GM21515 (cell line): ENCODE data around the gene CACNA1A.
"Not testable (repeated sequence)": the region's sequence is repeated elsewhere in the genome, so short reads cannot be mapped to it uniquely, and the experiment has no call there.

Source experiments
- ATAC-seq: cut with Tn5 transposase; IDR thresholded peaks from one replicate; pipeline ENCODE4 v1.9.1; 2021; ENCODE audit not compliant: unreplicated experiment

The CACNA1A gene

DNA sequence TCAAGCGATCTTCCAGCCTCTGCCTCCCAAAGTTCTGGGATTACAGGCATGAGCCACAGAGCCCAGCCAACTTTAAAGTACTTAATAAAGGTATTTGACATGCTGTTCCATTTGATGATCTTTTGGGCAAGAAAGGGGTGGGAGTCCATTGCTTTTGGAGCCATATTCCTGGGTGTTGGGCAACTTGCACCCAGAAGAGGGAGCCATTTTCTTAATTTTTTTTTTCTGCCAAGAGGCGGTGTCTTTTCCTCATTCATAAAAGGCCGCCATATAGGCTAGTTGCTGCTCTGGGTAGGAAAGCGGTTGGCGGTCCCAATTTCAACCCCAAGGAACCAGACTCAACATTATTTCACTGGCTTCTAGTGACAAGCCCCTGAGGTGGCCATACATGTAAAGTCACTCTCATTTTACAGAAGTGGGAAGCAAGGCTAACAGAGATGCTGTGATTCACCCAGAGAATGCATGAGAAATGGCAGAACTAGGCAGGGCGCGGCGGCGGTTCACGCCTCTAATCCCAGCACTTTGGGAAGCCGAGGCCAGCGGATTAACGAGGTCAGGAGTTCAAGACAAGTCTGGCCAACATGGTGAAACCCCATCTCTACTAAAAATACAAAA, 139.6 kb downstream of the CACNA1A start:
- ATAC-seq: no peak

DNA sequence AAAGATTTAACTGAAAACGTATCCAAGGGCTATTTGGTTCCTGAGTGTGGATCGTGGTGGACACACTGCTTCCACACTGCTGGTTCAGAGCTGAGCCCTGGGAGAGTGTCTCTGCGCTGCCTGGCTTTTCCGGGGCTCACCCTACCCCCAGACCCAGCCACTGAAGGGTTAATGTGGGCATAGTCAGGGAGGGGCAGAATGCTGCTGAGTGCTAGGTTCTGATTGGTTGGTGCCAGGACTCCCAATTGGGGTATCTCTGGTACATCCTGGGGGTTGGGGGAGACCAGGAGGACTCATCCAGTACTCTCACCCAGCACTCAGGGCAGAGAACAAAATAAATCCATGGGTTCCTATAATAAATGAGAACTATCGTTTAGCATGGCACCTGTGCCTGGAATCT, 142.3 kb downstream of the CACNA1A start:
- no peak for ATAC-seq

DNA sequence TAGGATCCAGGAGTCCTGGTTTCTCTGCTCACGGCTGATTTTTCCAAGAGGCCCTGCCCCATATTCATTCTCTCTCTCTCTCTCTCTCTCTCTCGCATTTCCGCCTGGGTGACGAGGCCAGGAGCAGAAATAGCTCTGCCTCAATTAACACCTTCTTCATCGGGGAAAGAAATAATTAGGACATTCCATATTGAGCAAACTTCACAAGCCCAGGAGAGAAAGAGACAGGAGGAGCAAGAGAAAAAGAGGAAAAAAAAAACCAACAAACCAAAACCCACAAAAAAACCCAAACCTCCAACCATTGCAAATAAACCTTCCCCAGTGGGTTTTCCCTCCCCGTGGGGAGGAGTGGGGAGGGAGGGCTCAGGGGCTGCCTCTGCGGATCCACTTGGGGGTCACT, 143.0 kb downstream of the CACNA1A start:
- no peak for ATAC-seq

DNA sequence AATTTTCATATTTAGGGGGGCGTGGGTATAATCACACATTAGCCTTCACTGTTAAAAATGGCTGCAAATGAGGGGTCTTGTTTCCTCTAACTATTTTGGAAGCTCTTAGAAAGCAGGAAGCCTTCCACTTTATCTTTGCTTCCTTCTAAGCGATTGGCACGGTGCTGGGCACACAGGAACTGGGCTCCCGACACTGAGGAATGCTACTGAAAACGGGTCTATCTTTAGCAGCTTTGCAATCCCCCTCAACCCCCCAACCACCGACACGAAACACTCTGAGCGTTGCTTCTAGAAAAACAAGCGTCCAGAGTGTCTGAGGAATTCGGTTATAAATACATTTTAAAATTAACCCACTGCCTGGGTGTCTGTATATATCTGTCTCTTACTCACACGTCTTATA, 143.6 kb downstream of the CACNA1A start:
- ATAC-seq: no peak

DNA sequence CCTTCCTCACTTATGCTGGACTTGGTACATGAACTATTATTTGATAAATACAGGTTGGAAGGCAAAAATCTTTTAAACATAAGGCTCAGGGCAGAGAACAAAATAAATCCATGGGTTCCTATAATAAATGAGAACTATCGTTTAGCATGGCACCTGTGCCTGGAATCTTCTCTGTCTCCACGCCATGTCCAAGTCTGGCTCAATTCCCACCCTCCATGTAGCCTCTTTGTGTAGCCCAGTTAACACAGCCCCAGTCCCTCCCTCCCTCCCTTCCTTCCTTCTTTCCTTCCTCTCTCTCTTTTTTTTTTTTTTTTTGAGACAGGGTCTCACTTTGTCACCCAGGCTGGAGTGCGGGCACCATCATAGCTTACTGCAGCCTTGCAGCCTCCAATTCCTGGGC, 144.6 kb downstream of the CACNA1A start:
- not testable (repeated sequence) for ATAC-seq

DNA sequence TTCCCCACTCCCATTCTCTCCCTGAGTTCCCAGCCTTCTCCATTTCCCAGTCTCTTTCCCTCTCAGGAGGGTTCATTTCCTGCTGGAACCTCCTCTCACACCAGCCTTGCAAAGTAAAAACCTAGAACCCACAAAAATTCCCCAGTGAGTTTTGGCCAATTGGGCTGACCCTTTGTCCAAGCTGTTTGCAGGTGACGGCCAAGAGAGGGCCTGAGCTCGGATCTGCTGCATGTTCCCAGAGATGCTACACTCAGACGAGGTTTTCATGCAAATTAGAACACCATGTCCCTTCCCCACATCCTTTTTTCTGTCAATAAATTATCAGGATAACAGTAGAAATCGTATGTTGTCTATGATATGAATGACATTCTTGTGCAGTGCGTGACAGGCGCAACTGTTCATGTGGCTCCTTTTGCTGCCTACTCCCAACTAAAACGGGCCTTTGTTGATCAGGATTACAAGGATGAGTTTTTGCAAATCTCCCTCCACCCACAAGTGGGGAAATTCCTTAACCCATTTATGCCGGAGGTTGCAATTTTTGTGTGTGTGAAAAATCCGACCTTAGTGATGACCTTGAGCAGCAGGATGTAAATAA, 149.5 kb downstream of the CACNA1A start:
- ATAC-seq: no peak

DNA sequence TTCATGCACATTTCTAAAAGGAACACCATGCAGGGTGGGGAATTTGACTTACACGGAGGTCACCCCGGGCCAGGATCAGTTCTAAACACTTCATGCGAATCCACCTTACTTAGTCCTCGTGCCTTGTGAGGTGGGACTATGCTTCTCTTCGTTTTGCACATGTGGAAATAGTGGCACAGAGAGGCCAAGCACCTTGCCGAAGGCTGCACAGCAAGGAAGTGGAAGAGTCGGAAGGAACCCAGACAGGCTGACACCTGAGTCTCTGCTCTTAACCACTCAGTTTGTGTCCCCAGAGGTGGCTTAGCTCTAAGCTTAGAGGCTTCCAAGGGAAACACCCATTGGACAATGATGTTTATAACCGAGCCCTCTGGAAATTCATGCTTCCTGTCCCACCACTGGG, 150.1 kb downstream of the CACNA1A start:
- ATAC-seq: no peak

DNA sequence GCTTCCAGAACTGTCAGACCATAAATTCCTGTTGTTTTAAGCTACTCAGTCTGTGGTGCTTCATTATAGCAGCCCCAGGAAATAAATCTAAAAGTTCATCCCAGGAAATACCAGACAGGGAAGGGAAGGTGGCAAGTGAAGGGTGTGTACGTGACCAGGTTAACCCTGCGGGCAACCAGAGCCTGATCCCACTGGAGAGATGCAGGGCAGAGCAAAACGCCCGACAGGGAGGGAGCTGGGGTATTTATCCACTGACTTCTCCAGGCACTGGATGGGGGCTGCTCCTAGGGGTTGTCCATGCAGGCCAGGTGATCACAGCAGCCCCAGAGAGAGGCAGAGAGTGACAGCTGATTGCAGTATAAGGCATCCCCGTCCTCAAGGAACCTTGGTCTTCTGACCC, 150.9 kb downstream of the CACNA1A start:
- no peak for ATAC-seq

DNA sequence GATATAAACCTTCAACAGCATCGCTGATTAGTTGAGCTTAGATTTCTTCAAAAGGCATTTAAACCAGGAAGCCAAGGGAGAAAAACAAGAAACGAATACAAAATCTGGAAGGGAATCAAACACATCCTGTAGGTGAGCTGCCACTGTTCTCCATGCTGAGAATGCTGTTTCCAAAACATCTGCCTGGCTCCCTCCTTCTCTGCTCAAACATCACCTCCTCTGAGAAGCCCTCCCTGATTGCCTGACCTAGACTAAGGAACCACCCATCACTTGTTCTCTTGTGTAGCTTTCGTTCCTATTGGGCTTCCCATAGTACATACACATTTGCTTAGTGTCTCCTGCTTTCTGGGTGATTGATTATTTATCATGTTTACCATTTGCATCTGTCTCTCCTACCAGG, 152.7 kb downstream of the CACNA1A start:
- no peak for ATAC-seq

DNA sequence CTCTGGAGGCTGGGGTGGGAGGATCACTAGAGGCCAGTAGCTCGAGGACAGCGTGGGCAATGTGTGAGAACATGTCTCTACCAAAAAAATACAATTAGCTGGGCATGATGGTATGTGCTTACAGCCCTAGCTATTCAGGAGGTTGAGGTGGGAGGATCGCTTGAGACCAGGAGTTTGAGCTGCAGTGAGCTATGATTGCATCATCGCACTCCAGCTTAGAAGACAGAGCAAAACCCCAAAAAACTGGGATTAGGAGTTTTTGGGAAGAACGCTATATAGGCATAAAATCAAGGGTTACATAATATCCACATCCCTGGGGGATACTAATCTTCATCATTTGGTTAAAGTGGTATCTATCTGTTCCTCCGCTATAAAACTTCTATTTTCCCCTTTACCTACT, 155.5 kb downstream of the CACNA1A start:
- ATAC-seq: no peak

DNA sequence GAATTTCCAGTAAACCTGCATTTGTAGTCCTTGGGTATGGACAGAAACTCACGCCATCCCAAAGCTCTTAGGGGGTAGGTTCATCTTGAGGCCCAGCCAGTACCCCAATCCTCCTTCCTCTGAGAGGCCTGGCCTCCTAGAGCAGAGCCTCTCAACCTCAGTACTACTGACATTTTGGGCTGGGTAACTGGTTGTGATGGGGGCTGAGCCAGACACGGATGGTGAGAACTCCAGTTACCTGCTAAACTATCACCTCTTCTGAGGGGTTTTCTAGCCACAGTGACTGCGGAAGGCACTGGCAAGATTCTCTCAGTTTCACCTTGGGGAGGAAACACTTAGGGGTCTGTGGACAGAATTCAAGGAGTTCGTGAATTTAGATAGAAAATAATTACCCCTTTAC, 156.2 kb downstream of the CACNA1A start:
- ATAC-seq: no peak

DNA sequence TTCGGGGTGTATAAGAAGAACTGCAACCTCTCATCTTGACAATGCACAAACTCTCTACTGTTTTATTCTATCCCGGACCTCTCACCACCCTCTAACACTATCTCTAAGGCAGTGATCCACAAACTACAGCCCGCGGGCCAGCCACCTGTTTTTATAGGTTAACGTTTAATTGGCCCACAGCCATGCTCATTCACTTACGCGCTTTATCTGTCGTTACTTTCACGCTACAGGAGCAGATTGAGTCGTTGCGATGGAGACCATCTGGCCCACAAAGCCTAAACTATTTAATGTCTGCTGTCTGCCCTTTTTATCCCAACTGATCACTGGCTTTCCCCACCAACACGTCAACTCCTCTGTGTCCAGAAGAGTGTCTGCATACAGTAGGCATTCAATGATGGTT, 158.9 kb downstream of the CACNA1A start:
- no peak for ATAC-seq

DNA sequence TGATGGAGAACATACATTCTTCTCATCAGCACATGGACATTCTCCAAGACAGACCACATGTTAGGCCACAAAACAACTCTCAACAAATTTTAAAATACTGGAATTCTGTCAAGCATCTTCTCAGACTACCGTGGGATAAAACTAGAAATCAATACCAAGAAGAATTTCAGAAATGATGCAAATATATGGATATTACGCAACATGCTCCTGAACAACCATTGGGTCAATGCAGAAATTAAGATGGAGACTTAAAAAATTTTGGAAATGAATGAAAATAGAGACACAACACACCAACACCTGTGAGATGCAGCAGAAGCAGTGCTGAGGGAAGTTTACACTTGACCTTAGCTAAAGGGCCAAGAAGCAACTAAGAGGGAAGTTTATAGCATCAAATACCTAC, 162.8 kb downstream of the CACNA1A start:
- ATAC-seq: no peak

DNA sequence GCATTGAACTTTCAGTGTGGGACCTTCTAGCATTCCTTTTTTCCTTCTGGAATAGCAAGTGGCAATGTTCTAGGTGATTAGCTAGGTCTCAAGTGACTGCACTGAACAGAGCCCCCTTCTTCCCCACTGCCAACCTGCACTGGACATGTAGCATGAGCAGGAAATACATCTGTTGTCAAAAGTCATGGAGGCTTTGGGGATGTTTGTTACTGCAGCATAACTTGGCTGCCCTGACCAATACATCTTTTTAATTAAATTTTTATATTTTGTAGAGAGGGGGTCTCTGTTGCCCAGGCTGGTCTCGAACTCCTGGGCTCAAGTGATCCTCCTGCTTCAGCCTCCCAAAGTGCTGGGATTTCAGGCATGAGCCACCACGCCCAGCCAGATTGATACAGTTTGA, 163.6 kb downstream of the CACNA1A start:
- no peak for ATAC-seq

DNA sequence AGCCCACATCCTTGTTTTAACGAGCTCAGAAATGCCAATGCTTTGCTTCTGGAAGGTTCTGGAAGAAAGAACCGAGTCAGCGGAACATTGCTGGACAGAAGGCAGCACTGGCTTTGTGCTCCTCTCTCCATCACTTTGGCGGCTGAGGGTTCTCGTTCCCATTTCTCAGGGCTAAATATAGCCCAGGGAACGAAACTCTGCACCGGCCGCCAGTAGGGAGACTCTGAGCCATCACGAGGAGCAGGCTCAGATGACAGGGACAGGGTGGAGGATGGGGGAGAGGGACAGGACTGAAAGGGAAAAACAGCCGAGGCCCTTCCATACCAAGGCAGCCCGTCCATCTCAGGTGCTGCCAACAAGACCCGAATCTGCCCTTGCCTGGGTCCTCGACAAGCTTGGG, 166.4 kb downstream of the CACNA1A start:
- ATAC-seq: no peak

DNA sequence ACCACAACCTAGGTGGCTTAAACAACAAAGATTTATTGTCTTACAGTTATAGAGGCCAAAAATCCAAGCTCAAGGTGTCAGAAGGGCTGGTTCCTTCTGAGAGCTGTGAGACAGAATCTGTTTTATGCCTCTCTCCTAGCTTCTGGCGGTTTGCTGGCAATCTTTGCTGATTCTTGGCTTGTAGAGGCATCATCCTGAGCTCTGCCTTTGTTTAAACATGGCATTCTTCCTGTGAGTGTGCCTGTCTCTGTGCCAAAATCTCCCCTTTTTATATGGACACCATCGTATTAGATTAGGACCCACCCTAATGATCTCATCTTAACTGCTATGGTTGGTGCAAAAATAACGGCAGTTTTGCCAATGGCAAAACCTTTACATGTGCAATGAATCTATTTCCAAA, 169.1 kb downstream of the CACNA1A start:
- ATAC-seq: no peak

DNA sequence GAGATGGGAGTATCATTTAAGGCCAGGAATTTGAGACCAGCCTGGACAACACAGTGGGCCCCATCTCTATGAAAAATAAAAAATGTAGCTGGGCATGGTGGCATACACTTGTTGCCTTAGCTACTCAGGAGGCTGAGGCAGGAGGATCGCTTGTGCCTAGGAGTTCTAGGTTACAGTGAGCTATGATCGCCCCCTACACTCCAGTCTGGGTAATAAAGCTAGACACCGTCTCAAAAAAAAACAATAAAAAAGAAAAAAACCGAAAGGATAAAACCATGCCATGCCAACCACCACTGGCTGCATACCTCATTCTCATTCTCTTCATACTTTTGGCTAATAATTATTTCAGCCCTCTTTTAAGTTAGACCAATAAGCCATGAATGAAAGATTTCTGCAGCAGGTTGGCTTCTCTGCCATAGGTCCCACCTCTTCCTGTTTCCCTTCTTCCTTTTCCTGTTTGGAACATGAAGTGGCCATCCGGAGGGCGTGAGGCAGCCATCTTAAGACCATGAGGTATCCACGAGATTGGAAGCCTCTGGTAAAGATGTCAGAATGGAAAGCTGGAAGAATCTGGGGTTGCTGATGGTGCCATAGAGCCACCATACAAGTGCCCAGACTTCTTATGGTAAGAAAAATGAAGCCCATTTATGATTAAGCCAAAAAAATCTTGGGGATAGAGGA, 171.3 kb downstream of the CACNA1A start:
- ATAC-seq: no peak

DNA sequence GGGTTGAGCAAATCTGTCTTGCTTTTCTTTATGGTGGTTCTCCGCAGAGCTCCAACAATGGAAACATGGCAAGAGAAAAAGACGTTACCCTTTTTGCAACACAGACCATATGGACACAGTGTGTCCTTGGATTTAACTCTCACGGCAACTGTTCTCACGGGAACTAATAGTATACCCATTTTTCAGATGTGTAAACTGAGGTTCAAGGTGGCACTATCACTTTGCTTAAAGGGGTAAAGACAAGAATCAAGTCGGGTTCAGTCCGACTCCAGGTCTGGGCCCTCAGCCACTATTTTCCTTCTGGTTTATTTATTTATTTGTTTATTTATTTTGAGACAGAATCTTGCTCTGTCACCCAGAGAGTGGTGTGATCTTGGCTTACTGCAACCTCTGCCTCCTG, 176.0 kb downstream of the CACNA1A start:
- ATAC-seq: no peak

DNA sequence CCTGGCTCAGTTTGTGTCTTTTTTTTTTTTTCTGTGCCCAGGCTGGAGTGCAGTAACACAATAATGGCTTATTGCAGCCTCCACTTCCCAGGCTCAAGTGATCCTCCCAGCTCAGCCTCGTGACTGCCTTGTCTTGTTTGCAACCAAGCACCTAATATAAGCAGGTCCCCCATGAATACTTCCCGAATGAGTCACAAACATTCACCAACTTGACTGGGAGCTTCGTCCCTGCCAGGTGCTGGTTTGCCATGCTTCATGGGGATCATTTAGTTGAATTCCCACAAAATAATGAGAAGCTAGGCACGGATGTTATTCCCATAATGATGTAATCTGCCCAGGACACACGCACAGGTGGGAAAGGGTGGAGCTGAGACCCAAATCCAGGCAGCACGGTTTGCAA, 176.5 kb downstream of the CACNA1A start:
- ATAC-seq: no peak

DNA sequence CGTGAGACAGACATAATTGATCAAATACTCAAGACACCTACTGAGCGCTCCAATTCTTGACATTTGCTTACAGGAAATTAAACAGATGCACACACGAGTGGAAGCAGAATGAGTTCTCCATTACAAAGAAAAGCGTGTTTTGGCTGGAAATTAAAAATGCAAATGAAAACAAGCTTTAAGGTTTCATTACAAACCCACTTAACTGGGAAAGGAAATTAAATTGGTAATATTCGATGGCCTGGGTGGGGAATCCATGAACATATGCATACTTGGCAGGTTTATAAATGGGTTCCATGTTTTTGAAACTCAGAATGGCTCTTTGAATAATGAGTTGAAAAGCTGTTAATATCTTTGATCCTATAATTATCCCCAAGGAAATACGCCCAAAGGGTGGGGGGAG, 178.0 kb downstream of the CACNA1A start:
- ATAC-seq: no peak

DNA sequence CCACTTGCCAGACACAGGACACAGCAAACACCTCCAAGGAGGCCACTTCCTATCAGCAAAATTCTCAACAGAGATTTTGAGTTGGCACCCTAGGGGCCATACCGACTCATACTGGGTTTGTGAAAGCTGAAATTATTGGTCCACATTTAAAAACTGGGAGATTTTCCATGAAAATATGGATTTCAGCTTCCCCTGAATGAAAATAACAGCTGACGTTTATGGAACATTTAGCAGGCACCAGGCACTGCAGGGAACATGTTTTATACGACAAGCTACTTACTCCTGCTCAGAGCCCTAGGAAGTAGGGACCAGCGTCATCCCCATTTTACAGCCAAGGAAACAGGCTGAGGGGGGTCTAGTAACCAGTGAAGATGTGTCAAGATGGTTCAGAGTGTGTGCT, 186.8 kb downstream of the CACNA1A start:
- ATAC-seq: no peak

DNA sequence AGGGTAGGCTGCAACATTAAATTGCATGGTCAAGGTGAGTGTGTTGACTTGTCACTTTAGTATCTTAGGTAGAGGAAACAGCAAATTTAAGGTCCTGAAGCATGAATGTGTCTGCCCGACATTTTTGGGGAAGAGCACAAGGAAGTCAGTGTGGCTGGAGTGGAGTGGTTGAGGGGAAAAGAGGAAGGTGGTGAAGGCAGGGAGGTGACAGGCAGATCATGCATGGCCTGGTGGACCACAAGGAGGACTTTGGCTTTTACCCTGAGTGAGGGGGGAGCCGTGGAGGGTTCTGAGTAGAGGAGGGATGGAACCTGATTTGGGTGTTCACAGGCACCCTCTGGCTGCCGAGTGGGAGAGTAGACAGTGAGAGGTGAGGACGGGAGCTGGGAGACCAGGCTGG, 188.1 kb downstream of the CACNA1A start:
- no peak for ATAC-seq

DNA sequence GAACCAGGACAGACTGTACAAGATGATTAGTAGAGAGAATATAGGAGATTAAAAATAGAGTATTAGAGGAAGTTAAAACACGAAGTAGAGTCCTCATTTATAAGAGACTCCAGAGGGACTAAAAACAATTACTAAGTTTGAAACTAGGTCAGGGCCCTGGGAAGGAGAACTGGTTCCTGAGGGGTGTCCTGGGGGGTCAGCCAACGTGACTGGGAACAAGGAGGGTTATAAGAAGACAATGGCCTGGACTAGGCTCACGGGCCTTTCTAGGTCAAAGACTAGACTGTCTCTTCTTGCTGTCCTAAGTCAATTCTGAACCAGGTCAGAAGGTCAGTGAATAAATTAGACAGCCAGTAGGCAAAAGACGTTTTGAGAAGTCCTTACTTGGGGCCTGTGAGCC, 190.8 kb downstream of the CACNA1A start:
- no peak for ATAC-seq
